ENCODE results near the gene NSDHL.
"Not testable (repeated sequence)": the region's sequence is repeated elsewhere in the genome, so short reads cannot be mapped to it uniquely, and the experiment has no call there.

NSDHL gene

DNA sequence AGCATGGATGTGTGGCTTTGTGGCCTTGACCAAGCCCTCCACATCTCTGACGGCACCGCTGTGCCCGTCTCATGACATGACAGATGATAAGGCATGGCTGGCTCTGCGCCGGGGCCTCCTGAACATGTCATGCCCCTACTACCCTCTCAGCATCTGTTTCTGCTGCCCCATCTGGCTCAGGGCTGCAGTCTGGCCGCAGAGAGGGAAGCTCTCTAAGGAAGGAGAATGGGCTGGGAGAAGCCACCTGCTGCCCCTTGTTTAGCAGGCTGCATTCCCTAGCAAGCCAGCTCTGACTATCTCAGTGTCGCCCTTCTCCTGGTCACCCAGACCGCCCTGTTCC is 74.2 kb downstream of the NSDHL start:
- Histone ChIP-seq H3K27me3 (ENCODE audit: insufficient read depth, poor library complexity, severe bottlenecking) (no peaks in the 10 kb centered on the region), H3K4me3 (replicated peaks; ENCODE audit: insufficient read depth, low read length) (no peak overlapping the region), H3K27ac (replicated peaks) (no peak overlapping the region)
- no peak for DNase-seq (ENCODE audit: low read depth in 1 of 2, low spot score in 1 of 2)
- TF ChIP-seq SPI1 (IDR thresholded peaks at IDR 0.05; ENCODE audit: borderline replicate concordance, low read depth), result no peak
- TF ChIP-seq, protein P1, sequence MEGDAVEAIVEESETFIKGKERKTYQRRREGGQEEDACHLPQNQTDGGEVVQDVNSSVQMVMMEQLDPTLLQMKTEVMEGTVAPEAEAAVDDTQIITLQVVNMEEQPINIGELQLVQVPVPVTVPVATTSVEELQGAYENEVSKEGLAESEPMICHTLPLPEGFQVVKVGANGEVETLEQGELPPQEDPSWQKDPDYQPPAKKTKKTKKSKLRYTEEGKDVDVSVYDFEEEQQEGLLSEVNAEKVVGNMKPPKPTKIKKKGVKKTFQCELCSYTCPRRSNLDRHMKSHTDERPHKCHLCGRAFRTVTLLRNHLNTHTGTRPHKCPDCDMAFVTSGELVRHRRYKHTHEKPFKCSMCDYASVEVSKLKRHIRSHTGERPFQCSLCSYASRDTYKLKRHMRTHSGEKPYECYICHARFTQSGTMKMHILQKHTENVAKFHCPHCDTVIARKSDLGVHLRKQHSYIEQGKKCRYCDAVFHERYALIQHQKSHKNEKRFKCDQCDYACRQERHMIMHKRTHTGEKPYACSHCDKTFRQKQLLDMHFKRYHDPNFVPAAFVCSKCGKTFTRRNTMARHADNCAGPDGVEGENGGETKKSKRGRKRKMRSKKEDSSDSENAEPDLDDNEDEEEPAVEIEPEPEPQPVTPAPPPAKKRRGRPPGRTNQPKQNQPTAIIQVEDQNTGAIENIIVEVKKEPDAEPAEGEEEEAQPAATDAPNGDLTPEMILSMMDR (IDR thresholded peaks at IDR 0.05; ENCODE audit: insufficient read depth, low read length), result no peak
- TF ChIP-seq, protein P2, sequence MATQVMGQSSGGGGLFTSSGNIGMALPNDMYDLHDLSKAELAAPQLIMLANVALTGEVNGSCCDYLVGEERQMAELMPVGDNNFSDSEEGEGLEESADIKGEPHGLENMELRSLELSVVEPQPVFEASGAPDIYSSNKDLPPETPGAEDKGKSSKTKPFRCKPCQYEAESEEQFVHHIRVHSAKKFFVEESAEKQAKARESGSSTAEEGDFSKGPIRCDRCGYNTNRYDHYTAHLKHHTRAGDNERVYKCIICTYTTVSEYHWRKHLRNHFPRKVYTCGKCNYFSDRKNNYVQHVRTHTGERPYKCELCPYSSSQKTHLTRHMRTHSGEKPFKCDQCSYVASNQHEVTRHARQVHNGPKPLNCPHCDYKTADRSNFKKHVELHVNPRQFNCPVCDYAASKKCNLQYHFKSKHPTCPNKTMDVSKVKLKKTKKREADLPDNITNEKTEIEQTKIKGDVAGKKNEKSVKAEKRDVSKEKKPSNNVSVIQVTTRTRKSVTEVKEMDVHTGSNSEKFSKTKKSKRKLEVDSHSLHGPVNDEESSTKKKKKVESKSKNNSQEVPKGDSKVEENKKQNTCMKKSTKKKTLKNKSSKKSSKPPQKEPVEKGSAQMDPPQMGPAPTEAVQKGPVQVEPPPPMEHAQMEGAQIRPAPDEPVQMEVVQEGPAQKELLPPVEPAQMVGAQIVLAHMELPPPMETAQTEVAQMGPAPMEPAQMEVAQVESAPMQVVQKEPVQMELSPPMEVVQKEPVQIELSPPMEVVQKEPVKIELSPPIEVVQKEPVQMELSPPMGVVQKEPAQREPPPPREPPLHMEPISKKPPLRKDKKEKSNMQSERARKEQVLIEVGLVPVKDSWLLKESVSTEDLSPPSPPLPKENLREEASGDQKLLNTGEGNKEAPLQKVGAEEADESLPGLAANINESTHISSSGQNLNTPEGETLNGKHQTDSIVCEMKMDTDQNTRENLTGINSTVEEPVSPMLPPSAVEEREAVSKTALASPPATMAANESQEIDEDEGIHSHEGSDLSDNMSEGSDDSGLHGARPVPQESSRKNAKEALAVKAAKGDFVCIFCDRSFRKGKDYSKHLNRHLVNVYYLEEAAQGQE (IDR thresholded peaks at IDR 0.05; ENCODE audit: insufficient replicate concordance, low read depth), result no peak
- TF ChIP-seq POLR2AphosphoS5 (IDR thresholded peaks at IDR 0.05; ENCODE audit: low read depth), result no peak
- TF ChIP-seq GABPA (IDR thresholded peaks at IDR 0.05; ENCODE audit: low read depth), result no peak

DNA sequence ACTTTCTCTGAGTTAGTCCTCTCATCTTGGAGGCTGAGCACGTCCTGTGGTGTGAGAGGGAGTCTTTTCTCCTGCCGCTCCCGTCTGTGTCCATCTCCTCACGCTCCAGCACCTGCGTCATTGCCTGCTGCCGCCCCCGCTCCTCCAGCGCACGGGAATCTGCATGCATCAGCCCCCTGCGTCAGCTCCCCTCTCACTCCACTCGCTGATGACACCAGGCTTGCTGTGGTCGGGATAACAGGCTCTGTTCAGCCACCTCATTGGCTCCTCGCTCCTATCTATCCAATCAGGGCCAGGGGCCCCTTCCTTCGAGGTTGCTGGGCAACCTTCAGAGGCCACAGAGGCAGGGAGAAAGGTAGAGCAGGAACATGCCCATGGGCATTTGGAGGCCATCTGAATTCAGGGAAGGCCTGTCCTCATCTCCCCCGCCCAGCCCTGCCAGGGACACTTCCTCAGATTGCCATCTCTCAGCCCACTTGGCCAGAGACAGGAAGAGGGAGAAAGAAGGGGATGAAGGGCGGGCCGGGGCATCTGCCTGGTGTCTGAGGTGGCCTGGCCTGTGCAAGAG is 76.3 kb downstream of the NSDHL start:
- H3K27me3 ChIP-seq (ENCODE audit: insufficient read depth, poor library complexity, severe bottlenecking), result no peaks in the 10 kb centered on the region
- TF ChIP-seq POLR2AphosphoS5 (IDR thresholded peaks at IDR 0.05; ENCODE audit: low read depth) (no peak), GABPA (IDR thresholded peaks at IDR 0.05; ENCODE audit: low read depth) (no peak), SPI1 (IDR thresholded peaks at IDR 0.05; ENCODE audit: borderline replicate concordance, low read depth) (no peak)
- TF ChIP-seq, protein P2 (IDR thresholded peaks at IDR 0.05; ENCODE audit: insufficient replicate concordance, low read depth), result no peak
- TF ChIP-seq, protein P1 (IDR thresholded peaks at IDR 0.05; ENCODE audit: insufficient read depth, low read length), result no peak
- no peak overlapping the region for H3K27ac ChIP-seq (replicated peaks)
- no peak for DNase-seq (ENCODE audit: low read depth in 1 of 2, low spot score in 1 of 2)
- no peak overlapping the region for H3K4me3 ChIP-seq (replicated peaks; ENCODE audit: insufficient read depth, low read length)

DNA sequence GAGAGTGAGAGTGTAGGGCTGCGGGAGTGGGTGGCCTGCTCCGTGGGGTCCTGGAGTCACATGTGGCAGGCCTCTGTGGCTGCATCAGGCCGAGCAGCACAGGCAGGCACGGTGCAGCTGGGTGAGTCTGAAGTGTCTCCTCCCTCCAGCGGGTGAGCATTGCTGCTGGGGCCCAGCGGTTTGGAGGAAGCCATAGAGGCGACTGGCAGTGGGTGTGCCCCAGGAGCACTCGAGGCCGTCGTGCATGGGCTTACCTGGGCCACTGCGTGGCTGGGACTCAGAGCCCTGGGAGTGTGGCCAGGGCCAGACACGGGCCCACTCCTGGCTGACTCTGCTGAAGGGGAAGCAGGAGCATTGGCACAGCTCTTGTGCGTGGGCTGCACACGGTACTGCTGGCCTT is 77.6 kb downstream of the NSDHL start:
- Histone ChIP-seq H3K4me3 (replicated peaks; ENCODE audit: insufficient read depth, low read length) (no peak overlapping the region), H3K27ac (replicated peaks) (no peak overlapping the region), H3K27me3 (ENCODE audit: insufficient read depth, poor library complexity, severe bottlenecking) (no peaks in the 10 kb centered on the region)
- TF ChIP-seq, protein P1 (IDR thresholded peaks at IDR 0.05; ENCODE audit: insufficient read depth, low read length), result no peak
- TF ChIP-seq POLR2AphosphoS5 (IDR thresholded peaks at IDR 0.05; ENCODE audit: low read depth) (no peak), GABPA (IDR thresholded peaks at IDR 0.05; ENCODE audit: low read depth) (no peak), SPI1 (IDR thresholded peaks at IDR 0.05; ENCODE audit: borderline replicate concordance, low read depth) (no peak)
- TF ChIP-seq, protein P2 (IDR thresholded peaks at IDR 0.05; ENCODE audit: insufficient replicate concordance, low read depth), result no peak
- DNase-seq (ENCODE audit: low read depth in 1 of 2, low spot score in 1 of 2), result no peak

DNA sequence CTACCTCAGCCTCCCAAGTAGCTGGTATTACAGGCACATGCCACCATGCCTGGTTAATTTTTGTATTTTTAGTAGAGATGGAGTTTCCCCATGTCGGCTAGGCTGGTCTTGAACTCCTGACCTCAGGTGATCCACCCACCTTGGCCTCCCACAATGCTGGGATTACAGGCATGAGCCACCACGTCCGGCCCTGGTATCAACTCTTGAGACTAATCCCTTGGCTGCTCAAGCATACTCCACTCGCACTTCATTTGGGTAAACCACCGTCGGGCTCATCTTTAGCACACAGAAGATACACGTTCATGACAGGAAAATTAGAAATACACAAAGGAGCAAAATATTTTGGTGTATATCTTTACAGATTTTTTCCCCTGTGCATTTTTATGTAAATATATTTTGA is 79.2 kb downstream of the NSDHL start:
- H3K27me3 ChIP-seq (ENCODE audit: insufficient read depth, poor library complexity, severe bottlenecking); H3K4me3 ChIP-seq (replicated peaks; ENCODE audit: insufficient read depth, low read length); DNase-seq (ENCODE audit: low read depth in 1 of 2, low spot score in 1 of 2); H3K27ac ChIP-seq (replicated peaks): not testable (repeated sequence)

All from HL-60 (cell line).